ENCODE measurements around the gene ARHGAP1.

DNA sequence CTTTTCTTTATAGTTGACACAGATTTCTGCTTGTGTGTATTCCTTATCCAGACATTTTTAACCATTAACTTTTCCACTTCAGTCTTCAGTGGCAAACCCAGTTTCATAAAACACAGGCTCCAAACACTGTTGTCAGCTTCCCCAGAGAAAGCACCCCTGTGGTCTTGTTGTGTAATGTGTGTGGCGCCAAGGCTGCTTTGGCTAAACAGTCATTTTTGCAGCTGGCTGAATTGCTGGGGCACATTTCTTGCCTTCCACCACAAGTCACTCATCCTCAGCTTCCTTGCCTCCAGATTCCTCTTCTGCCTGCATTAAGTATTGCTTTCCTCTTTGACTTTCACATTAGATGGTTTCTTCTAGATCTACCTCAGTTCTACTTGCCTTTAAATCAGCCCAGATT, 40.5 kb downstream of the ARHGAP1 start:
- TF ChIP-seq, protein P1, sequence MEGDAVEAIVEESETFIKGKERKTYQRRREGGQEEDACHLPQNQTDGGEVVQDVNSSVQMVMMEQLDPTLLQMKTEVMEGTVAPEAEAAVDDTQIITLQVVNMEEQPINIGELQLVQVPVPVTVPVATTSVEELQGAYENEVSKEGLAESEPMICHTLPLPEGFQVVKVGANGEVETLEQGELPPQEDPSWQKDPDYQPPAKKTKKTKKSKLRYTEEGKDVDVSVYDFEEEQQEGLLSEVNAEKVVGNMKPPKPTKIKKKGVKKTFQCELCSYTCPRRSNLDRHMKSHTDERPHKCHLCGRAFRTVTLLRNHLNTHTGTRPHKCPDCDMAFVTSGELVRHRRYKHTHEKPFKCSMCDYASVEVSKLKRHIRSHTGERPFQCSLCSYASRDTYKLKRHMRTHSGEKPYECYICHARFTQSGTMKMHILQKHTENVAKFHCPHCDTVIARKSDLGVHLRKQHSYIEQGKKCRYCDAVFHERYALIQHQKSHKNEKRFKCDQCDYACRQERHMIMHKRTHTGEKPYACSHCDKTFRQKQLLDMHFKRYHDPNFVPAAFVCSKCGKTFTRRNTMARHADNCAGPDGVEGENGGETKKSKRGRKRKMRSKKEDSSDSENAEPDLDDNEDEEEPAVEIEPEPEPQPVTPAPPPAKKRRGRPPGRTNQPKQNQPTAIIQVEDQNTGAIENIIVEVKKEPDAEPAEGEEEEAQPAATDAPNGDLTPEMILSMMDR (IDR thresholded peaks at IDR 0.05) = no peak
- TF ChIP-seq POLR2AphosphoS5 (IDR thresholded peaks at IDR 0.05) = no peak
